HEK293 (cell line): Measurements from ENCODE around the gene LRRC66.

Source experiments
- CTCF ChIA-PET: fragments of 350-600 bp; formaldehyde crosslinking; extraction: SDS; loops from one replicate; lab custom pipeline; 2021; ENCODE audit warnings: antibody characterized with exemption; lab: Yijun Ruan, JAX
- POLR2A ChIA-PET: fragments of 300-600 bp; formaldehyde crosslinking; extraction: SDS; loops from one replicate; lab custom pipeline; 2020; ENCODE audit warnings: antibody characterized with exemption, inconsistent platforms; lab: Yijun Ruan, JAX
- H3K27ac ChIP-seq: fragments of 200-500 bp; sonication (Bioruptor generic); 2 replicates; pipeline ENCODE4 v1.5.1; 2014; ENCODE audit warnings: low read depth, low read length, control low read depth, inconsistent platforms; ENCODE audit errors: extremely low read depth
- H3K36me3 ChIP-seq, 2 experiments: fragments of 200-500 bp in 1 of 2; sonication (Bioruptor generic) in 1 of 2; 1 replicate in 1 of 2; 2 replicates in 1 of 2; pipeline ENCODE4 v1.5.1; 2014 to 2017; ENCODE audit warnings: inconsistent platforms in 2 of 2, low read length in 2 of 2; ENCODE audit not compliant: control insufficient read depth in 2 of 2, insufficient read depth in 1 of 2
- H3K4me1 ChIP-seq: fragments of 200-500 bp; sonication (Bioruptor generic); 2 replicates; pipeline ENCODE4 v1.5.1; 2014; ENCODE audit warnings: mild to moderate bottlenecking, low read length, inconsistent platforms; ENCODE audit not compliant: control insufficient read depth, insufficient read depth
- H3K4me3 ChIP-seq: 2 replicates; pipeline ENCODE4 v1.5.1; 2011; ENCODE audit warnings: low read depth, mild to moderate bottlenecking, control low read depth, low read length, moderate library complexity
- H3K9me3 ChIP-seq: fragments of 200-500 bp; sonication (Bioruptor generic); 2 replicates; pipeline ENCODE4 v1.5.1; 2014; ENCODE audit warnings: low read depth, low read length, inconsistent platforms; ENCODE audit not compliant: control insufficient read depth, insufficient read depth
- ELK4 ChIP-seq: IDR thresholded peaks from 2 replicates; pipeline ENCODE4 v1.6.1; 2011; ENCODE audit warnings: mild to moderate bottlenecking, low read depth, low read length, borderline replicate concordance
- HOXA7 ChIP-seq: sonication (generic); formaldehyde crosslinking; IDR thresholded peaks from 2 replicates; pipeline ENCODE4 v1.8.1; 2022; ENCODE audit warnings: missing genetic modification reagents, borderline replicate concordance
- SP3 ChIP-seq: fragments of 450-650 bp; formaldehyde crosslinking; IDR thresholded peaks from 2 replicates; pipeline ENCODE4 v1.5.1; 2016; ENCODE audit warnings: missing biosample characterization, missing genetic modification characterization
- ZBTB11 ChIP-seq: fragments of 450-650 bp; formaldehyde crosslinking; conservative IDR thresholded peaks from 2 replicates; pipeline ENCODE4 v1.5.1; 2016; ENCODE audit warnings: low read depth, missing biosample characterization, missing genetic modification characterization
- ZNF121 ChIP-seq: fragments of 450-650 bp; formaldehyde crosslinking; IDR thresholded peaks from 2 replicates; pipeline ENCODE4 v1.5.1; 2016; ENCODE audit warnings: missing biosample characterization, missing genetic modification characterization
- ZNF133 ChIP-seq: fragments of 450-650 bp; formaldehyde crosslinking; IDR thresholded peaks from 2 replicates; pipeline ENCODE4 v1.5.1; 2016; ENCODE audit warnings: missing biosample characterization, missing genetic modification characterization
- ZNF138 ChIP-seq: fragments of 450-650 bp; formaldehyde crosslinking; IDR thresholded peaks from 2 replicates; pipeline ENCODE4 v1.5.1; 2016; ENCODE audit warnings: missing biosample characterization, missing genetic modification characterization, borderline replicate concordance
- ZNF449 ChIP-seq: fragments of 450-650 bp; formaldehyde crosslinking; IDR thresholded peaks from 2 replicates; pipeline ENCODE4 v1.5.1; 2017; ENCODE audit warnings: missing biosample characterization, mild to moderate bottlenecking, missing genetic modification characterization, moderate library complexity
- ZNF518A ChIP-seq: fragments of 450-650 bp; formaldehyde crosslinking; conservative IDR thresholded peaks from 2 replicates; pipeline ENCODE4 v1.5.1; 2016; ENCODE audit warnings: low read depth, missing biosample characterization, missing genetic modification characterization
- ZNF521 ChIP-seq: fragments of 450-650 bp; formaldehyde crosslinking; IDR thresholded peaks from 2 replicates; pipeline ENCODE4 v1.5.1; 2017; ENCODE audit warnings: missing biosample characterization, mild to moderate bottlenecking, missing genetic modification characterization
- ZNF768 ChIP-seq: fragments of 450-650 bp; formaldehyde crosslinking; IDR thresholded peaks from 2 replicates; pipeline ENCODE4 v1.5.1; 2018; ENCODE audit warnings: missing biosample characterization, mild to moderate bottlenecking, missing genetic modification characterization
- ZXDB ChIP-seq: fragments of 450-650 bp; formaldehyde crosslinking; IDR thresholded peaks from 2 replicates; pipeline ENCODE4 v1.5.1; 2016; ENCODE audit warnings: missing biosample characterization, missing genetic modification characterization
- TF ChIP-seq, protein P1 (sequence below): fragments of 450-650 bp; formaldehyde crosslinking; IDR thresholded peaks from 2 replicates; pipeline ENCODE4 v1.5.1; 2016; ENCODE audit warnings: missing biosample characterization, missing genetic modification characterization

The LRRC66 gene

DNA sequence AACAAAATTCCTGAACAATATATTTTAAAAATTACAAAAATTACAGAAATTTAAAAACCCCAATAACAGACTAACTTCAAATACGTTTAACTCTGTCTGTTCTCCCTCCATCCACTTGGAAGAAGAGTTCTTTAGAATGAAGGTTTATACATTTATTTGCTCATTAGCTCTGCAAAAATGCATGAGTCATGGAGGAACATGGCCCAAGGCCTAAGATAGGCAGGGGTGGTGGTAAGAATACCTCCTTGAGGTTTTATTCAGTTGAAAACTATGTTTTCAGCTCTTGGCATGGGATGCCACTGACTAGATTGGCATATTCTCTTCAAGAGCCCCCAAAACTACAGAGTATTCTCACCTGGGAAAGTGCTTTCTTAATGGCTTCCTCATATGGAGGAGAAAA, 8.8 kb upstream of the LRRC66 start:
- Histone ChIP-seq H3K4me3 (no peak overlapping the region), H3K4me1 (no peaks in the 10 kb centered on the region), H3K36me3 (peaks cover 3 to 75% of the 10 kb centered on the region in 2 experiments; a peak in 2 of 3 replicates), H3K9me3 (no peaks in the 10 kb centered on the region), H3K27ac (no peak overlapping the region)
- TF ChIP-seq ZNF133 (tag by site-specific recombination), result no peak
- TF ChIP-seq ZNF518A (tag by site-specific recombination), result no peak
- TF ChIP-seq, protein P1, sequence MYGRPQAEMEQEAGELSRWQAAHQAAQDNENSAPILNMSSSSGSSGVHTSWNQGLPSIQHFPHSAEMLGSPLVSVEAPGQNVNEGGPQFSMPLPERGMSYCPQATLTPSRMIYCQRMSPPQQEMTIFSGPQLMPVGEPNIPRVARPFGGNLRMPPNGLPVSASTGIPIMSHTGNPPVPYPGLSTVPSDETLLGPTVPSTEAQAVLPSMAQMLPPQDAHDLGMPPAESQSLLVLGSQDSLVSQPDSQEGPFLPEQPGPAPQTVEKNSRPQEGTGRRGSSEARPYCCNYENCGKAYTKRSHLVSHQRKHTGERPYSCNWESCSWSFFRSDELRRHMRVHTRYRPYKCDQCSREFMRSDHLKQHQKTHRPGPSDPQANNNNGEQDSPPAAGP (tag by site-specific recombination), result no peak
- TF ChIP-seq ZNF768 (tag by site-specific recombination), result no peak
- TF ChIP-seq ELK4, result no peak
- TF ChIP-seq SP3 (tag by site-specific recombination), result no peak
- no peak for TF ChIP-seq ZNF121 (tag by site-specific recombination)
- TF ChIP-seq ZBTB11 (tag by site-specific recombination), result no peak
- no peak for TF ChIP-seq HOXA7 (CRISPR knock-in tag)
- no peak for TF ChIP-seq ZXDB (tag by site-specific recombination)
- no peak for TF ChIP-seq ZNF521 (tag by site-specific recombination)
- TF ChIP-seq ZNF449 (tag by site-specific recombination), result no peak
- no peak for TF ChIP-seq ZNF138 (tag by site-specific recombination)
- ChIA-PET CTCF (interaction anchor here (0.7 kb wide), 1 partner anchor 61 kb away, joined by 3 read pairs; no protein-coding TSS in a partner anchor), POLR2A (no interaction called here)
